Activated CD8-positive, alpha-beta T cell treated with anti-CD3 and anti-CD28 coated beads for 36 hours (primary cell): ENCODE data around the gene DGKB. TPM values are rescaled to one million over a fixed set of nuclear protein-coding genes. Genes with fewer than 3 reads are reported as not detected.

Source experiments
- ATAC-seq: fragments of 200-7000 bp; cut with Tn5 transposase; one replicate; pipeline ENCODE4 v1.10.0; 2021; ENCODE audit warnings: mild to moderate bottlenecking, moderate library complexity
- CTCF ChIA-PET: fragments of 350-600 bp; sonication (Branson Sonifier 250); formaldehyde crosslinking; loops from one replicate; lab custom pipeline; 2021; ENCODE audit warnings: antibody characterized with exemption; lab: Charles Lee
- POLR2A ChIA-PET: fragments of 350-600 bp; sonication (Branson Sonifier 250); formaldehyde crosslinking; loops from one replicate; lab custom pipeline; 2021; ENCODE audit warnings: antibody characterized with exemption; lab: Charles Lee
- DNase-seq: peaks from one replicate; pipeline ENCODE4 v3.0.0-alpha.2; 2020
- H3K27ac Mint-ChIP-seq: one replicate; pipeline ENCODE4 v1.8.0; 2021; ENCODE audit warnings: mild to moderate bottlenecking, mixed read lengths
- H3K27me3 Mint-ChIP-seq: one replicate; pipeline ENCODE4 v1.8.0; 2021; ENCODE audit warnings: mixed read lengths
- H3K36me3 Mint-ChIP-seq: one replicate; pipeline ENCODE4 v1.8.0; 2021; ENCODE audit warnings: low read depth, mixed read lengths
- H3K4me1 Mint-ChIP-seq: one replicate; pipeline ENCODE4 v1.8.0; 2021; ENCODE audit warnings: low read depth, mixed read lengths
- H3K4me3 Mint-ChIP-seq: one replicate; pipeline ENCODE4 v1.8.0; 2021; ENCODE audit warnings: mild to moderate bottlenecking, moderate library complexity, mixed read lengths
- H3K9me3 Mint-ChIP-seq: one replicate; pipeline ENCODE4 v1.8.0; 2021; ENCODE audit warnings: mixed read lengths
- intact Hi-C: fragments of 100-400 bp; cut with micrococcal nuclease; formaldehyde crosslinking; loops from one replicate; pipeline ENCODE4 v1.10.0; 2022
- total RNA-seq, 2 experiments: library from RNA; stranded (reverse); gene quantifications; one replicate each; pipeline ENCODE4 v1.2.3, GENCODE V29; 2021
- TF ChIP-seq, protein P1 (sequence below): fragments of 200-600 bp; IDR thresholded peaks from one replicate; pipeline ENCODE4 v1.8.0; 2022; ENCODE audit warnings: antibody characterized with exemption, mild to moderate bottlenecking

The DGKB gene
- total RNA-seq, 2 experiments from 2014 or later, result not detected

DNA sequence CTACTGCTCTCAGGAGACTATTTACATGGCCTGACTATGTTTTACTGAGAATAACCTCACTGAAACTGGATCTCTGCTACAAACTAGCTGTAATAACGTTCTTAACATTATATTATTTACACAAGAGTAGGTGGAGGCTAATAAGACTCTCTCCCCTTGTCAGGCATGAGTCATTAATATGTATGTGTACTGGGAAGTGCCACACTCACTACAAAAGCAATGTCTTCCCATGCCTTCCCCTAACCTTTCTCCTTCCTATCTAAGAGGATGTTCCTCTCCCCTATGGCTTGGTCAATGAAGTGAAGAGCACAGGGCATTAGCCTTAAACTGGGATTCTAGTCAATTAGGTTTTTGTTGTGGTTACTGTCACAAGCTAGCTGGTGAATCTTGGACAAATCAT, 147.9 kb downstream of the DGKB start:
- Mint-ChIP-seq H3K27me3 (no peaks in the 10 kb centered on the region), H3K4me1 (no peaks in the 10 kb centered on the region), H3K27ac (no peak overlapping the region), H3K36me3 (no peaks in the 10 kb centered on the region), H3K4me3 (no peak overlapping the region), H3K9me3 (no peaks in the 10 kb centered on the region)
- no peak for ATAC-seq
- no peak for DNase-seq
- ChIA-PET CTCF (no interaction called here), POLR2A (no interaction called here)
- TF ChIP-seq, protein P1, sequence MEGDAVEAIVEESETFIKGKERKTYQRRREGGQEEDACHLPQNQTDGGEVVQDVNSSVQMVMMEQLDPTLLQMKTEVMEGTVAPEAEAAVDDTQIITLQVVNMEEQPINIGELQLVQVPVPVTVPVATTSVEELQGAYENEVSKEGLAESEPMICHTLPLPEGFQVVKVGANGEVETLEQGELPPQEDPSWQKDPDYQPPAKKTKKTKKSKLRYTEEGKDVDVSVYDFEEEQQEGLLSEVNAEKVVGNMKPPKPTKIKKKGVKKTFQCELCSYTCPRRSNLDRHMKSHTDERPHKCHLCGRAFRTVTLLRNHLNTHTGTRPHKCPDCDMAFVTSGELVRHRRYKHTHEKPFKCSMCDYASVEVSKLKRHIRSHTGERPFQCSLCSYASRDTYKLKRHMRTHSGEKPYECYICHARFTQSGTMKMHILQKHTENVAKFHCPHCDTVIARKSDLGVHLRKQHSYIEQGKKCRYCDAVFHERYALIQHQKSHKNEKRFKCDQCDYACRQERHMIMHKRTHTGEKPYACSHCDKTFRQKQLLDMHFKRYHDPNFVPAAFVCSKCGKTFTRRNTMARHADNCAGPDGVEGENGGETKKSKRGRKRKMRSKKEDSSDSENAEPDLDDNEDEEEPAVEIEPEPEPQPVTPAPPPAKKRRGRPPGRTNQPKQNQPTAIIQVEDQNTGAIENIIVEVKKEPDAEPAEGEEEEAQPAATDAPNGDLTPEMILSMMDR, result no peak
- intact Hi-C loops, result no loop called here

DNA sequence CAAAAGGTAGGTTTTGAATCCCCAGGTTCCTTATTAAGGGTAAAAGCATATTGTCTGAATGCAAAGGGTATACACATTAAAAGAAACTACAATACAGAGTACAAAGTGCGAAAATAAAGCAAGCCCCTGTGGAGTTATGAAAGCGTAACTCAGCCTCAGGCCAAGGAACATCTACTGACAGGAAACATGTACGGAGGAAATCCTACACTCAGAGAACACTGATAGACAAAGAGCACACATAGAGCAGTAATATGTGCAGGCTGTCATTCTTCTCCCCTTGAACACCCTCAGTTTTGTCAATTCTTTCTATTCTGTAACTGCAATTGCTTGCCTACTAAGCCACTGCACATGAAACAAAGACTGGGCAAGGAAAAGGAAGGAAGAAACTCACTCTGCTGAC, 150.2 kb downstream of the DGKB start:
- TF ChIP-seq, protein P1, result no peak
- H3K9me3 Mint-ChIP-seq, result no peaks in the 10 kb centered on the region
- DNase-seq, result no peak
- CTCF ChIA-PET, result no interaction called here
- no peak for ATAC-seq
- H3K4me1 Mint-ChIP-seq, result no peaks in the 10 kb centered on the region
- H3K4me3 Mint-ChIP-seq, result no peak overlapping the region
- POLR2A ChIA-PET, result no interaction called here
- H3K27ac Mint-ChIP-seq, result no peak overlapping the region
- intact Hi-C loops, result no loop called here
- H3K36me3 Mint-ChIP-seq, result no peaks in the 10 kb centered on the region
- H3K27me3 Mint-ChIP-seq, result no peaks in the 10 kb centered on the region

DNA sequence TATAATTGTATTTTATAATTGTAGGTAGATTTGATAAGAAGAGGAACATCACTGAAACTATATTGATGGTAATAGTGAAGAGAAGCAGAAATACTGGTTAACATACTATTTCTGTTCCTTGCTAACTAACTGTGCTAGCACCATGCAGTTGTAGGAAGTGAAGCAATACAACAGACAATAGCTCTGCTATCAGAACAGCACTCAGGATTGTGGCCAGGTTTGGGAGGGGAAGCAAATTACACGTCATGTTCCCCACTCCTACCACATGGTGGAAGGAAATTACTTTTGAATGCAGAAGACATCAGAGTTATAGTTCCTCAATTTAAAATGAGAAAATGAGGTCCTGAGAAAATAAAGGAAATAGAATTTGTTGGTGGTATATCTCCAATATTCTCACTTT, 151.1 kb downstream of the DGKB start:
- Mint-ChIP-seq H3K27me3 (no peaks in the 10 kb centered on the region), H3K4me3 (no peak overlapping the region), H3K4me1 (no peaks in the 10 kb centered on the region), H3K27ac (no peak overlapping the region), H3K36me3 (no peaks in the 10 kb centered on the region), H3K9me3 (no peaks in the 10 kb centered on the region)
- ChIA-PET POLR2A (no interaction called here), CTCF (no interaction called here)
- TF ChIP-seq, protein P1, result no peak
- ATAC-seq (no peak), DNase-seq (no peak)
- intact Hi-C loops, result no loop called here

DNA sequence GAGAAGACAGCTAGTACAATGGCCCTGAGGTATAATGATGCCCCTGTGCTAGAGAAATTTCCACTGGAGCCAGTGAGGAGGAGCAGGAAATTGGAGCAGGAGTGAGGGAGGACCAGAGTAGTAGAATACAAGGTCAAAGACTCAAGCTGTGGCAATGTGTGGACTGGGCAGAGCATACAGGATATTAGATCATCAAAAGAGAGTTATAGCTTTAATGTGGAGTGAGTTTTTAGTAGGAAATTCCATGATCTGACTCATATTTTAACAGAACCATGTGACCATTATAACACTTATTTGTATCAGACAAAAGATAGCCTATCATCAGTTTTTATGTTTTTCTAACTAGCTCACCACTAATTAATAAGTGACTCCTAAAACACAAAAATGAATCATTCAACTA, 154.1 kb downstream of the DGKB start:
- DNase-seq (no peak), ATAC-seq (no peak)
- H3K36me3 Mint-ChIP-seq, result no peaks in the 10 kb centered on the region
- no peak overlapping the region for H3K4me3 Mint-ChIP-seq
- no peak overlapping the region for H3K27ac Mint-ChIP-seq
- peaks cover 5% of the 10 kb centered on the region for H3K9me3 Mint-ChIP-seq
- CTCF ChIA-PET, result no interaction called here
- no peaks in the 10 kb centered on the region for H3K4me1 Mint-ChIP-seq
- no peaks in the 10 kb centered on the region for H3K27me3 Mint-ChIP-seq
- POLR2A ChIA-PET, result no interaction called here
- intact Hi-C loops, result no loop called here
- TF ChIP-seq, protein P1, result no peak

DNA sequence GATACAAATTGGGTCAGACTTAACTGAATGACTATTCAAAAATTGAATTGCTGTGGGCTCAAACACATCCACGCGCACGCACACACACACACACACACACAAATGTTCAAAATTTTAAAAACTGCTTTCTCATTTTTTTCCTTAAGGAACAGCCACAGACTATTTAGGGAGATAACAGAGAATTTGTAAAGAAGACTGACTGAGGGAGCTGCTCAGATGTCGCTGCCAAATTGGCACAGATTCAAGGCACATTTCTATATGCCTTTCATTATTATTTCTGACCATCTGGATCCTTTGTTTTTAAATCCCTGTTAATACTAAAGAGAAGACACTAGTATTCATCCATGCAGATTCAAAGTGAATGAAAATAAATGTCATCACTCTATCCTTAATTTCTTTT, 154.8 kb downstream of the DGKB start:
- no peak overlapping the region for H3K4me3 Mint-ChIP-seq
- H3K4me1 Mint-ChIP-seq, result no peaks in the 10 kb centered on the region
- ChIA-PET CTCF (no interaction called here), POLR2A (no interaction called here)
- ATAC-seq (no peak), DNase-seq (no peak)
- TF ChIP-seq, protein P1, result no peak
- H3K27me3 Mint-ChIP-seq, result no peaks in the 10 kb centered on the region
- no peaks in the 10 kb centered on the region for H3K36me3 Mint-ChIP-seq
- intact Hi-C loops, result no loop called here
- H3K9me3 Mint-ChIP-seq, result peaks cover 5% of the 10 kb centered on the region
- no peak overlapping the region for H3K27ac Mint-ChIP-seq
